GM18511 (cell line): Measurements from ENCODE around the gene CNTNAP5.

ENCODE experiments used
- ATAC-seq: cut with Tn5 transposase; IDR thresholded peaks from one replicate; pipeline ENCODE4 v1.9.1; 2021; ENCODE audit warnings: mild to moderate bottlenecking, moderate library complexity; ENCODE audit not compliant: unreplicated experiment

The CNTNAP5 gene

GRCh38 chr2:124053796-124054195, 28.7 kb downstream of the CNTNAP5 start:
- ATAC-seq: no peak

- no peak for ATAC-seq
These were observed 38.5 kb downstream of the CNTNAP5 start for GRCh38 chr2:124063596-124063995.

GRCh38 chr2:124065636-124066035, 40.5 kb downstream of the CNTNAP5 start:
- ATAC-seq: no peak

- ATAC-seq: no peak
These were observed 41.7 kb downstream of the CNTNAP5 start for GRCh38 chr2:124066776-124067175.

- ATAC-seq: no peak
These were observed 54.0 kb downstream of the CNTNAP5 start for GRCh38 chr2:124079045-124079444.

- no peak for ATAC-seq
These were observed 55.4 kb downstream of the CNTNAP5 start for GRCh38 chr2:124080281-124081153.

GRCh38 chr2:124081154-124081716, 56.1 kb downstream of the CNTNAP5 start:
- no peak for ATAC-seq

GRCh38 chr2:124088616-124089015, 63.5 kb downstream of the CNTNAP5 start:
- ATAC-seq: no peak

- no peak for ATAC-seq
These were observed 66.6 kb downstream of the CNTNAP5 start for GRCh38 chr2:124091721-124092120.

GRCh38 chr2:124092651-124093050, 67.6 kb downstream of the CNTNAP5 start:
- no peak for ATAC-seq

GRCh38 chr2:124104914-124105313, 79.8 kb downstream of the CNTNAP5 start:
- ATAC-seq: no peak

- ATAC-seq: no peak
These were observed 87.1 kb downstream of the CNTNAP5 start for GRCh38 chr2:124112206-124112605.

GRCh38 chr2:124112966-124113365, 87.9 kb downstream of the CNTNAP5 start:
- ATAC-seq: no peak

- no peak for ATAC-seq
These were observed 95.2 kb downstream of the CNTNAP5 start for GRCh38 chr2:124120246-124120645.

- ATAC-seq: no peak
These were observed 96.0 kb downstream of the CNTNAP5 start for GRCh38 chr2:124121106-124121505.

- ATAC-seq: no peak
These were observed 96.7 kb downstream of the CNTNAP5 start for GRCh38 chr2:124121760-124122275.

GRCh38 chr2:124122340-124122739, 97.3 kb downstream of the CNTNAP5 start:
- ATAC-seq: no peak

- no peak for ATAC-seq
These were observed 106.2 kb downstream of the CNTNAP5 start for GRCh38 chr2:124131276-124131675.

- ATAC-seq: no peak
These were observed 111.0 kb downstream of the CNTNAP5 start for GRCh38 chr2:124136110-124136509.

GRCh38 chr2:124138076-124138475, 113.0 kb downstream of the CNTNAP5 start:
- ATAC-seq: no peak

GRCh38 chr2:124145982-124146381, 120.9 kb downstream of the CNTNAP5 start:
- ATAC-seq: no peak

GRCh38 chr2:124147552-124147951, 122.5 kb downstream of the CNTNAP5 start:
- no peak for ATAC-seq
